ENCODE results near the gene KLK14.
A peak's percentile ranks its signal among the peaks of the same experiment; 100 is the strongest.

Gene KLK14

GRCh38 chr19:51040151-51040550 is 42.5 kb downstream of the KLK14 start:
- DNase-seq = no peak

DNA sequence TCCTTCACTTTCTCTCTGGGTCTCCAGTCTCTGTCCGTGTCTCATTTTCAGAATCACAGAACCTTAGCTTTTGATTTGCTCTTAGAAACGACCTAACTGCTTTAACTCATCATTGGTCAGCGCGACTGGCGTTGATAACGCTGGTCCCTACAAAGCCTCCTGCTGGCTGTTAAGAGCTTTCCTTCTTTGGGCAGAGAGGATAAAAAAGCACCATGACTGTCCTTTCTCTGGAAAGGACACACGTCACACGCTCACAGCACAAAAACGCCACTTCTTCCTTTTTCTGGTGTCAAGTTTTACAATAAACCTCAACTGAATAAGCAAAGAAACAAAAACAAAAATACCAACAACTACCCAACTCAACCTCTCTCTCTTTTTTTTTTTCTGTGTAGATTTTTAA is 46.2 kb downstream of the KLK14 start:
- no peak for DNase-seq

DNA sequence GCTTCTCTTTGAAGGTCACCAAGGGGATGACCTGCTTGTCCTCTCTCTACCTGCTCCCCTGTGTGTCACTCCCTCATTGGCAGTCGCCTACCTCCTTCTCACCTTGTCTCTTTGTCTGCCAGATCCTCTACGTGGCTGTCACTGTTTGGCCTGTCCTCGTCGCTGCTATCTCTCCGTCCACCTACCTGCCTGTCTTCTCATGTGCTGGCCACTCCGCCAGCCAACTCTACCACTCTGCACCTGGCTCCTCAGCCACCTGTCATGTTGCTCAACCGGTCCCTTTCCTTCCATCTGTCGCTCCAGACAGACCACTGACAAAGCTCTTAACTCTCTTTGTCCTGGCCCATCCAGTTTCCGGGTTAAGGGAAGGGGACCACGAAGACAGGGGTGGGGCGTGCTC is 48.0 kb downstream of the KLK14 start, which contains the start of gene KLK12:
Gene KLK12, minus strand, starts transcription at position 299 of the 400 bp plus-strand sequence. CDS start 381 bp downstream, outside the sequence.
- DNase-seq = peak; percentile 95

GRCh38 chr19:51031880-51032225 is 50.8 kb downstream of the KLK14 start:
- DNase-seq = no peak

- DNase-seq = no peak
Measured at GRCh38 chr19:51031220-51031879, 51.3 kb downstream of the KLK14 start.

DNA sequence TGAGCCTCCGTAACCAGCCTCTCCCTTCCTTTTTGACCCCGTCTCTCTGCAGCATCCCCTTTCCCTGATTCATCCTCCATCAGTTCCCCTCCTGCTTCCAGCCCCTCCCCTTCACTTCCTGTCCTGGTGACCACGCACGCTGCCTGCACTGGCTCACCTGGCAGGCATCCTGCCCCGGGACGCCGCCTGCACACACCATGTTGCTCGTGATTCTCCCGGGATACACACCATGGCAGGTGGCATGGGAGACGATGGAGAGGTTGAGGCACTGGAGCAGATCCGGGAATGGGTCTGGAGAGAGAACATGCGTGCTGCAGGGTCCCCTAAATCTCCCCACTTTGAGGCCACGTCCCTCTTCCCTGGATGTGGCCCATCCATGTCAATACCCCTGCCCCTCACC is 52.1 kb downstream of the KLK14 start:
- DNase-seq = no peak

DNA sequence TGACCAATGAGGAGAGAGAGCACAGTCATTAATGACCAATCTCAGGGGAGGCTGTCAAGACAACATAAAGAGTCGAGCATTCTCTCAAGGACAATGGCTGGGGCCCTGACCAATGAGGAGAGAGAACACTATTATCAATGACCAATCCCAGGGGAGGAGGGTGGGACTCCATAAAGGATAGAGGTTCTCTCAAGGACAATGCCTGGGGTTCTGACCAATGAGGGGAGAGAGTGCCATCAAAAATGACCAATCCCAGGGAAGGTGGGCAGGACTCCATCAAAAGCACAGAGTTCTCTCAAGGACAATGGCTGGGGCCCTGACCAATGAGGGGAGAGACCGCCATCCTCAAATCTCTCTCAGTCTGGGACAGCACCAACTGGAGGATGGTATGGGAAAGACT is 53.0 kb downstream of the KLK14 start:
- no peak for DNase-seq
